ENCODE data around the gene COBLL1. TPM values are rescaled to one million over a fixed set of nuclear protein-coding genes. Genes with fewer than 3 reads are reported as not detected.

Gene COBLL1
- total RNA-seq, 1 experiment from 2014 or later: 8.0 TPM

DNA sequence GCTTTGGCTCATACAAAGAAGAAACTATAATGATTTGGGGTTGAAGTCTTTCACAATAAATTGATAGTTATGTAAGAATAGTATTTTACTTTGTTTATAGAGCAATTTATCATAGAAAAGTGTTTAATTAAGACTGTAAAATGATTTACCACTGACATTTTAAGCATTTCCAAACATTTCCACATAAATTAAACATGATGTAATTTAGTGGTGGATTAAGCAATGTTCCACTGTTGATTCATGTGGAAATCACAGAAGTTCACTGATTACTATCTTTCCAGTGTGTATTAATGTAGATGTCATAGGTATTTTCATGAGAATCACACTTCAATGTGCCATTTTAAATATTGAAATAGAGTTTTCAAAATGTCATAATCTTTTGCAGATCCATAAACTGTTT is 180.3 kb downstream of the COBLL1 start:
- H3K4me3 ChIP-seq: no peak overlapping the region
- no peak overlapping the region for H3K4me2 ChIP-seq
- no peaks in the 10 kb centered on the region for H3K4me1 ChIP-seq (replicated peaks; ENCODE audit: insufficient read depth)
- H3K36me3 ChIP-seq (ENCODE audit: low read depth): no peaks in the 10 kb centered on the region
- ChIA-PET CTCF (no interaction called here), POLR2A (ENCODE audit: unreplicated experiment) (no interaction called here)
- DNase-seq: no peak
- H3K9me2 ChIP-seq (ENCODE audit: insufficient read depth): no peaks in the 10 kb centered on the region
- no peaks in the 10 kb centered on the region for H4K20me1 ChIP-seq (ENCODE audit: insufficient read depth)
- no peak overlapping the region for H2AFZ ChIP-seq
- H3F3A ChIP-seq (ENCODE audit: insufficient read depth, low read depth): no peaks in the 10 kb centered on the region
- H3K9me3 ChIP-seq (ENCODE audit: insufficient read depth, low read depth): no peaks in the 10 kb centered on the region
- intact Hi-C loops (cut with micrococcal nuclease; ENCODE audit: unreplicated experiment): no loop called here
- no peaks in the 10 kb centered on the region for H3K79me2 ChIP-seq (ENCODE audit: low read depth)
- BruUV-seq (replicated peaks): no TSS peak
- H3K27ac ChIP-seq: no peak overlapping the region
- no peak for TF ChIP-seq EZH2 (IDR thresholded peaks at IDR 0.05; ENCODE audit: low read depth)
- TF ChIP-seq, protein P1, sequence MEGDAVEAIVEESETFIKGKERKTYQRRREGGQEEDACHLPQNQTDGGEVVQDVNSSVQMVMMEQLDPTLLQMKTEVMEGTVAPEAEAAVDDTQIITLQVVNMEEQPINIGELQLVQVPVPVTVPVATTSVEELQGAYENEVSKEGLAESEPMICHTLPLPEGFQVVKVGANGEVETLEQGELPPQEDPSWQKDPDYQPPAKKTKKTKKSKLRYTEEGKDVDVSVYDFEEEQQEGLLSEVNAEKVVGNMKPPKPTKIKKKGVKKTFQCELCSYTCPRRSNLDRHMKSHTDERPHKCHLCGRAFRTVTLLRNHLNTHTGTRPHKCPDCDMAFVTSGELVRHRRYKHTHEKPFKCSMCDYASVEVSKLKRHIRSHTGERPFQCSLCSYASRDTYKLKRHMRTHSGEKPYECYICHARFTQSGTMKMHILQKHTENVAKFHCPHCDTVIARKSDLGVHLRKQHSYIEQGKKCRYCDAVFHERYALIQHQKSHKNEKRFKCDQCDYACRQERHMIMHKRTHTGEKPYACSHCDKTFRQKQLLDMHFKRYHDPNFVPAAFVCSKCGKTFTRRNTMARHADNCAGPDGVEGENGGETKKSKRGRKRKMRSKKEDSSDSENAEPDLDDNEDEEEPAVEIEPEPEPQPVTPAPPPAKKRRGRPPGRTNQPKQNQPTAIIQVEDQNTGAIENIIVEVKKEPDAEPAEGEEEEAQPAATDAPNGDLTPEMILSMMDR (conservative IDR thresholded peaks at IDR 0.05): no peak
- no peaks in the 10 kb centered on the region for H3K27me3 ChIP-seq (ENCODE audit: insufficient read depth, low read depth)

- no peak for TF ChIP-seq EZH2 (IDR thresholded peaks at IDR 0.05; ENCODE audit: low read depth)
- TF ChIP-seq, protein P1 (conservative IDR thresholded peaks at IDR 0.05): no peak
- no peaks in the 10 kb centered on the region for H3K9me3 ChIP-seq (ENCODE audit: insufficient read depth, low read depth)
- H3K9me2 ChIP-seq (ENCODE audit: insufficient read depth): no peaks in the 10 kb centered on the region
- no peak overlapping the region for H3K4me3 ChIP-seq
- H3K4me2 ChIP-seq: no peak overlapping the region
- CTCF ChIA-PET: no interaction called here
- peaks cover 13% of the 10 kb centered on the region for H3K4me1 ChIP-seq (replicated peaks; ENCODE audit: insufficient read depth)
- intact Hi-C loops (cut with micrococcal nuclease; ENCODE audit: unreplicated experiment): no loop called here
- H3F3A ChIP-seq (ENCODE audit: insufficient read depth, low read depth): no peaks in the 10 kb centered on the region
- no peaks in the 10 kb centered on the region for H3K36me3 ChIP-seq (ENCODE audit: low read depth)
- POLR2A ChIA-PET (ENCODE audit: unreplicated experiment): no interaction called here
- no peaks in the 10 kb centered on the region for H3K79me2 ChIP-seq (ENCODE audit: low read depth)
- BruUV-seq (replicated peaks): no TSS peak
- no peak overlapping the region for H2AFZ ChIP-seq
- no peaks in the 10 kb centered on the region for H3K27me3 ChIP-seq (ENCODE audit: insufficient read depth, low read depth)
- no peak overlapping the region for H3K27ac ChIP-seq
- no peak for DNase-seq
- H4K20me1 ChIP-seq (ENCODE audit: insufficient read depth): no peaks in the 10 kb centered on the region
These were observed 184.5 kb downstream of the COBLL1 start for GRCh38 chr2:164657129-164657528.

GRCh38 chr2:164655750-164656149 is 185.9 kb downstream of the COBLL1 start:
- BruUV-seq (replicated peaks): no TSS peak
- H3K36me3 ChIP-seq (ENCODE audit: low read depth): no peaks in the 10 kb centered on the region
- H4K20me1 ChIP-seq (ENCODE audit: insufficient read depth): no peaks in the 10 kb centered on the region
- H3F3A ChIP-seq (ENCODE audit: insufficient read depth, low read depth): no peaks in the 10 kb centered on the region
- peak overlapping the region; percentile 16; the same call in 1 of the 2 replicates for H3K4me2 ChIP-seq
- intact Hi-C loops (cut with micrococcal nuclease; ENCODE audit: unreplicated experiment): no loop called here
- H2AFZ ChIP-seq: no peak overlapping the region
- peak overlapping the region; percentile 59 for H3K27ac ChIP-seq
- DNase-seq: no peak
- CTCF ChIA-PET: no interaction called here
- H3K9me2 ChIP-seq (ENCODE audit: insufficient read depth): no peaks in the 10 kb centered on the region
- H3K4me3 ChIP-seq: no peak overlapping the region
- no peaks in the 10 kb centered on the region for H3K27me3 ChIP-seq (ENCODE audit: insufficient read depth, low read depth)
- no peaks in the 10 kb centered on the region for H3K9me3 ChIP-seq (ENCODE audit: insufficient read depth, low read depth)
- POLR2A ChIA-PET (ENCODE audit: unreplicated experiment): no interaction called here
- no peak for TF ChIP-seq EZH2 (IDR thresholded peaks at IDR 0.05; ENCODE audit: low read depth)
- TF ChIP-seq, protein P1 (conservative IDR thresholded peaks at IDR 0.05): no peak
- H3K4me1 ChIP-seq (replicated peaks; ENCODE audit: insufficient read depth): peaks cover 13% of the 10 kb centered on the region
- H3K79me2 ChIP-seq (ENCODE audit: low read depth): no peaks in the 10 kb centered on the region
